Naive thymus-derived CD4-positive, alpha-beta T cell (primary cell): ENCODE measurements around the gene ATP8A2. TPM values are rescaled to one million over a fixed set of nuclear protein-coding genes. Genes with fewer than 3 reads are reported as not detected.

ENCODE experiments used
- ATAC-seq: fragments of 150-1000 bp; cut with Tn5 transposase; 2 replicates; pipeline ENCODE4 v1.10.0; 2021; ENCODE audit warnings: mild to moderate bottlenecking, moderate library complexity
- CTCF ChIA-PET: fragments of 350-600 bp; sonication (Branson Sonifier 250); formaldehyde crosslinking; loops from one replicate; lab custom pipeline; 2021; ENCODE audit warnings: antibody characterized with exemption; lab: Charles Lee
- POLR2A ChIA-PET: fragments of 350-600 bp; sonication (Branson Sonifier 250); formaldehyde crosslinking; loops from one replicate; lab custom pipeline; 2021; ENCODE audit warnings: antibody characterized with exemption, inconsistent platforms; lab: Charles Lee
- DNase-seq, 9 donors: peaks; one replicate each; pipeline versions ENCODE4 v3.0.0 to v3.0.0-alpha.2; 2020 to 2022; ENCODE audit warnings: mixed read lengths in 1 of 9
- H3K27ac ChIP-seq: one replicate; pipeline ENCODE4 v1.7.0; 2013; ENCODE audit warnings: mild to moderate bottlenecking, low read depth, low read length, moderate library complexity
- H3K27me3 ChIP-seq, 2 donors: one replicate each; pipeline ENCODE4 v1.7.0; 2013; ENCODE audit warnings: low read length in 2 of 2, mild to moderate bottlenecking in 2 of 2, moderate library complexity in 2 of 2; ENCODE audit not compliant: control insufficient read depth in 2 of 2, insufficient read depth in 2 of 2
- H3K36me3 ChIP-seq, 3 experiments: 1 replicate in 2 of 3; 2 replicates in 1 of 3; pipeline ENCODE4 v1.7.0; 2013; ENCODE audit warnings: low read length in 3 of 3, mild to moderate bottlenecking in 3 of 3, moderate library complexity in 1 of 3; ENCODE audit not compliant: insufficient read depth in 3 of 3, control insufficient read depth in 2 of 3
- H3K4me1 ChIP-seq, 2 donors: one replicate each; pipeline ENCODE4 v1.7.0; 2013; ENCODE audit warnings: low read length in 2 of 2, mild to moderate bottlenecking in 2 of 2, moderate library complexity in 1 of 2; ENCODE audit not compliant: control insufficient read depth in 2 of 2, insufficient read depth in 2 of 2
- H3K4me3 ChIP-seq: 2 replicates; pipeline ENCODE4 v1.7.0; 2013; ENCODE audit warnings: mild to moderate bottlenecking, low read length
- H3K9me3 ChIP-seq, 3 experiments: 1 replicate in 2 of 3; 2 replicates in 1 of 3; pipeline ENCODE4 v1.7.0; 2013; ENCODE audit warnings: low read length in 3 of 3; ENCODE audit not compliant: control insufficient read depth in 2 of 3
- H3K27ac Mint-ChIP-seq, 9 donors: one replicate each; pipeline ENCODE4 v1.8.0; 2020 to 2022; ENCODE audit warnings: mixed read lengths in 9 of 9, mild to moderate bottlenecking in 8 of 9, moderate library complexity in 5 of 9, inconsistent platforms in 2 of 9
- H3K27me3 Mint-ChIP-seq, 5 donors: one replicate each; pipeline ENCODE4 v1.8.0; 2021 to 2022; ENCODE audit warnings: mixed read lengths in 5 of 5, mild to moderate bottlenecking in 1 of 5
- H3K36me3 Mint-ChIP-seq, 5 donors: one replicate each; pipeline ENCODE4 v1.8.0; 2020 to 2022; ENCODE audit warnings: mixed read lengths in 5 of 5, mild to moderate bottlenecking in 3 of 5, inconsistent platforms in 1 of 5
- H3K4me1 Mint-ChIP-seq, 7 donors: one replicate each; pipeline ENCODE4 v1.8.0; 2020 to 2022; ENCODE audit warnings: mixed read lengths in 7 of 7, mild to moderate bottlenecking in 3 of 7, inconsistent platforms in 1 of 7
- H3K4me3 Mint-ChIP-seq, 10 donors: one replicate each; pipeline ENCODE4 v1.8.0; 2020 to 2022; ENCODE audit warnings: mild to moderate bottlenecking in 10 of 10, mixed read lengths in 10 of 10, moderate library complexity in 6 of 10, inconsistent platforms in 2 of 10
- H3K9me3 Mint-ChIP-seq, 11 donors: one replicate each; pipeline ENCODE4 v1.8.0; 2020 to 2022; ENCODE audit warnings: mixed read lengths in 11 of 11, mild to moderate bottlenecking in 4 of 11, inconsistent platforms in 1 of 11, moderate library complexity in 1 of 11
- intact Hi-C, 2 donors: fragments of 100-400 bp; cut with micrococcal nuclease; formaldehyde crosslinking; loops; one replicate each; pipeline ENCODE4 v1.15.1; 2023
- polyA plus RNA-seq, 2 donors: library from polyadenylated mRNA; unstranded; fragments of 300-500 nt; fragmentation: Illumina TruSeq; gene quantifications; one replicate each; pipeline ENCODE4 v1.2.3, GENCODE V29; 2021
- total RNA-seq, 6 experiments: library from RNA in 5 of 6; stranded (reverse) in 5 of 6; gene quantifications; 1 replicate in 5 of 6; 2 replicates in 1 of 6; pipeline ENCODE4 v1.2.3 and lab custom pipeline; 2021 to 2026

ATP8A2 gene
- total and polyA plus RNA-seq, 7 experiments from 2014 or later: 0.56 to 2.4 (median 1.2) TPM

DNA sequence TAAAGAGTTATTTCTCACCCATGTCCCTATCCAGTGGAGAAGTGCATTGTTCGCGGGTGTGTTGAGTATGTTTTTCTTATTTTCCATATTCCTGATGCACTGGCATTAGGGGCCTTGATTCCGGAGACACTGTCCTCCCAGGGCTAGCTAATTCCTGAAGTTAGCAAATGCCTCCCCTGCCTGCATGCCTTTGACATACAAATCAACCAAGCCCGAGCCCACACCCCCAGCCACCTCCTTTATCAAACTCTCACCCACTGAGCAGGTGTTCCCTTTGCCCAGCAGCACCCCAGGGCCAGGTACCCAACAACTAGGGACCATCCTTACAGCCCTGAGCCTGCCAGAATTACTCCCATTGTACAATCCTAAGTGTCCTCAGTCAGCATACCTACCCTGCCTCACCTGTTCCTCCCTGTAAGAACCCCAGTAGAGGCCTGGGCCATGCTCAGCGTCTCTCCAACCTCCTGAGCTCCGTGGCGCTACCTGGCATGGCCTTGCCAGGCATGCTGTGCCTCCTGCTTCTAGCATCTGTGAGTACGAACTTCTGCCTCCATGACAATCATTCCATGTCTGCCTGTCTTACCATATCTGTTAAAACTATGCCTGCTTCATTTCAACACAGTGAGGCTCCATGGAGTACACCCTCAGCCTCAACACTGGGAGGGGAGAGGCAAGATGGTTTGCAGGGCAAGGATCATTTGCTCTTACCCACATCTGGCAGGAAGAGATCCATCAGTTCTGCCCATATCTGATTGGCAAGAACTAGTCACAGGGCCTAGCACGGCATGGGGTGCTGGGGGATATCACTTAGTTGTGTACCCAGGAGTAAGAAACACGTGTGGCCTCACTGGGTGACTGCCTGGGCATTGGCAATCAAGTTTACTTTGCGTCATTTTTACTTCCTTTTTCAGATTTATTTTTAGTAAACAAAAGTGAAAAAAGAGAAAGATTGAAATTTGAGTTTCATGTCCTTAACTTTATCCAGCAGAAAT, 476.2 kb downstream of the ATP8A2 start:
- no peak overlapping the region for H3K27ac ChIP-seq
- H3K27ac Mint-ChIP-seq: peak overlapping the region; percentile 6 to 84 (median 71)
- POLR2A ChIA-PET: no interaction called here
- peaks cover 13 to 23% of the 10 kb centered on the region in 2 donors for H3K4me1 ChIP-seq
- H3K36me3 Mint-ChIP-seq: peaks cover 0 to 6% (median 0%) of the 10 kb centered on the region in 5 donors
- peak overlapping the region; percentile 38 for H3K4me3 ChIP-seq
- CTCF ChIA-PET: interaction anchor here (0.6 to 1.2 kb wide), 2 partner anchors 10 to 12 kb away, joined by 3 read pairs; no protein-coding TSS in a partner anchor
- H3K27me3 Mint-ChIP-seq: peaks cover 0 to 3% (median 0%) of the 10 kb centered on the region in 5 donors
- ATAC-seq: peak; percentile 48
- H3K9me3 ChIP-seq: no peaks in the 10 kb centered on the region
- H3K4me3 Mint-ChIP-seq: peak overlapping the region; percentile 5 to 75 (median 34)
- intact Hi-C loops: loop anchor here (1.0 to 5.0 kb wide), 7 partner anchors 27 to 561 kb away; partner anchors contain the start of genes MTMR6 (in 1 of the 2) and SHISA2 (in 1 of the 2)
- peaks cover 21 to 48% (median 38%) of the 10 kb centered on the region in 7 donors for H3K4me1 Mint-ChIP-seq
- DNase-seq: no peak
- H3K36me3 ChIP-seq: no peaks in the 10 kb centered on the region
- H3K9me3 Mint-ChIP-seq: no peaks in the 10 kb centered on the region
- H3K27me3 ChIP-seq: no peaks in the 10 kb centered on the region

DNA sequence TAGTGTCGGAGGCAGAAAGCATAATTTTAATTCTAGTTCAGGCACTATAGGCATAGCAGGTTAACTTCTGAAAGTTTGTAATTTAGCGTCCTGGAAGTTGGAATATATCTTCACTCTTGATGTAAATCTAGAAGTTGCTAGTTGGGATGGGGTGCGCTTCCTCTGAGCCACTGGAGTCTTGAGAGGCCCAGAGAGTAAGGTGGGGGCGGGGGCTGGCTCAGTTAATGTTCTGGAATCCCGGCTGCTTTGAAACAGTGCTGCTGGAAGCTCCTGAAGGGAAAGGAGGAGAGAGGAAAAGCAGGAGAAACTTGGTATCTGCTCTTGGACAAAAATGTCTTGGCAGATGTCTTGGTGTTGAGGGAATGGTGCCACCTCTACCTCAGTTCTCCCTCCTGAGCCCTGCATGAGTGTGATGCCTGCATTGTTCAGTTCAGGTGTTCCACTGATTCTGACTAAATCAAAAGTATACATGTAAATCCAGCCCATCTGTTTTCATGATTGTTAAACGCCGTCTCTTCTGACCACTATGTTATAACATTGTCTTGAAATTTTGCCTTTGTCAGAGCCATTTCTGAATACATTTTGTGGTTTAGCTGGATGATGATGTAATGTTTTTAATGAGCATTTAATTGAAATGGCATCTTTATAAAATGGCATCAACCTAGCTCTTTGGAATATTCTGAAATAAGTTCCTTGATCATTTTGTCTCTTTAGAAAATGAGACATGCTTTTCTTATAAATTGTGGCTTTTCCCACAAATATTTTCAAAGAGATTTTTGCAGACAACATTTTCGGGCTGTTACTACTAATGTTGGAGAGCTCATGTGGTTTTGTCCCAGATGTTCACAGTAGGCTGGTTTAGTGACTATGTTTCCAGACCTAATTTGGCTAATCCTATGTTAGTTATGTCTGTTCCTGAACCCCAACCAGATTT, 477.3 kb downstream of the ATP8A2 start:
- no peak for DNase-seq
- Histone ChIP-seq H3K27ac (no peak overlapping the region), H3K9me3 (no peaks in the 10 kb centered on the region), H3K4me3 (no peak overlapping the region), H3K4me1 (peaks cover 13 to 23% of the 10 kb centered on the region in 2 donors), H3K36me3 (no peaks in the 10 kb centered on the region), H3K27me3 (no peaks in the 10 kb centered on the region)
- peak overlapping the region in 5 of 9 donors; percentile 7 to 71 (median 27) for H3K27ac Mint-ChIP-seq
- peaks cover 0 to 3% (median 0%) of the 10 kb centered on the region in 5 donors for H3K27me3 Mint-ChIP-seq
- ChIA-PET CTCF (interaction anchor here (0.7 to 1.2 kb wide), 2 partner anchors 9 to 120 kb away, joined by 3 to 4 read pairs; no protein-coding TSS in a partner anchor), POLR2A (interaction anchor here (0.6 to 1.3 kb wide), 2 partner anchors 12 to 42 kb away, joined by 3 read pairs; no protein-coding TSS in a partner anchor)
- ATAC-seq: no peak
- H3K4me1 Mint-ChIP-seq: peaks cover 21 to 48% (median 38%) of the 10 kb centered on the region in 7 donors
- H3K9me3 Mint-ChIP-seq: no peaks in the 10 kb centered on the region
- intact Hi-C loops: loop anchor here in 1 of 2 donors (5.0 kb wide), 2 partner anchors 123 to 203 kb away; partner anchors contain the start of gene SHISA2
- H3K36me3 Mint-ChIP-seq: peaks cover 0 to 2% (median 0%) of the 10 kb centered on the region in 5 donors
- peak overlapping the region in 1 of 10 donors; percentile 25 for H3K4me3 Mint-ChIP-seq

DNA sequence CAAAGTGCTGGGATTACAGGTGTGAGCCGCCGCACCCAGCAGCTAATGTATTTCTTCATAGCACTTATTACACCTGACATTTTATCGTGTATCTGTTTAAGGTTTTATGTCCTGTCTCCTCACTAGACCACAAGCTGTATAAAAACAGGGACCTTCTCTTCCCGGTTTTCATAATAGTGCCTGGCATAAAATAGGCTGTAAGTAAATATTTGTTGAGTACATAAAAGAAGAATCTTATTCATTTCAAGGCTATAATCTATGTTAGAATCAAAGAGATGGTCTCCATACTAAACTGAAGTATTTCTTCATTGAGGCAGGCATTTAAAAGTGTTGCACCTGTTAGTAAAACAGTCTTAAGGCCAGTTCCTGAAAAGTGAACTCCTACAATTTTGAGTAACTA, 486.1 kb downstream of the ATP8A2 start:
- DNase-seq (no peak), ATAC-seq (no peak)
- peaks cover 0 to 3% (median 0%) of the 10 kb centered on the region in 5 donors for H3K36me3 Mint-ChIP-seq
- peaks cover 0 to 2% (median 0%) of the 10 kb centered on the region in 11 donors for H3K9me3 Mint-ChIP-seq
- Histone ChIP-seq H3K4me3 (no peak overlapping the region), H3K27ac (no peak overlapping the region), H3K9me3 (no peaks in the 10 kb centered on the region), H3K27me3 (no peaks in the 10 kb centered on the region), H3K36me3 (no peaks in the 10 kb centered on the region), H3K4me1 (no peaks in the 10 kb centered on the region)
- intact Hi-C loops: no loop called here
- no peaks in the 10 kb centered on the region for H3K4me1 Mint-ChIP-seq
- ChIA-PET POLR2A (interaction anchor here (1.1 kb wide), 1 partner anchor 9 kb away, joined by 4 read pairs; no protein-coding TSS in a partner anchor), CTCF (interaction anchor here (0.6 to 1.0 kb wide), 2 partner anchors 9 to 150 kb away, joined by 3 to 4 read pairs; no protein-coding TSS in a partner anchor)
- peaks cover 0 to 8% (median 0%) of the 10 kb centered on the region in 5 donors for H3K27me3 Mint-ChIP-seq
- H3K27ac Mint-ChIP-seq: no peak overlapping the region
- H3K4me3 Mint-ChIP-seq: no peak overlapping the region

DNA sequence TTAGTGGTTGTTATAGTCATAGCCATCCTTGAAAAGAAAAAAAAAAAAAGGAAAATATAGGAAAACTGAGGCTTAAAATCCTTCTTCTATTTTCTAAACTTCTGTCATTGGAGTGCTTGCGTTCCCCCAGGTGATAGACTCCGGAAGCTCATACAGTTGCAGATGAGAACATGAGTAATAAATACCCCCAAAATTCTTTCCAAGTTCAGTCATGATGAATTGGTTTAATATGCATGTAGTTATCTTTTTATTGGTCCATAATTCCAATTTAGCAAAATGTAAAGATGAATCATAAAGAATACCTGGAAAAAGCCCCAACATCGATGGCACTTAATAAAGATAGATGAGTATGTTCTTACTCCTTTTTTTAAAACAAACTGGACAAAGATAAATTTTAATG, 487.8 kb downstream of the ATP8A2 start:
- Mint-ChIP-seq H3K4me1 (no peaks in the 10 kb centered on the region), H3K4me3 (no peak overlapping the region), H3K36me3 (peaks cover 0 to 3% (median 0%) of the 10 kb centered on the region in 5 donors), H3K27me3 (peaks cover 0 to 8% (median 0%) of the 10 kb centered on the region in 5 donors), H3K9me3 (peaks cover 0 to 2% (median 0%) of the 10 kb centered on the region in 11 donors), H3K27ac (no peak overlapping the region)
- no peaks in the 10 kb centered on the region for H3K4me1 ChIP-seq
- H3K27me3 ChIP-seq: no peaks in the 10 kb centered on the region
- intact Hi-C loops: no loop called here
- no peak overlapping the region for H3K27ac ChIP-seq
- H3K9me3 ChIP-seq: no peaks in the 10 kb centered on the region
- H3K4me3 ChIP-seq: no peak overlapping the region
- ATAC-seq (no peak), DNase-seq (no peak)
- ChIA-PET POLR2A (no interaction called here), CTCF (no interaction called here)
- H3K36me3 ChIP-seq: no peaks in the 10 kb centered on the region

DNA sequence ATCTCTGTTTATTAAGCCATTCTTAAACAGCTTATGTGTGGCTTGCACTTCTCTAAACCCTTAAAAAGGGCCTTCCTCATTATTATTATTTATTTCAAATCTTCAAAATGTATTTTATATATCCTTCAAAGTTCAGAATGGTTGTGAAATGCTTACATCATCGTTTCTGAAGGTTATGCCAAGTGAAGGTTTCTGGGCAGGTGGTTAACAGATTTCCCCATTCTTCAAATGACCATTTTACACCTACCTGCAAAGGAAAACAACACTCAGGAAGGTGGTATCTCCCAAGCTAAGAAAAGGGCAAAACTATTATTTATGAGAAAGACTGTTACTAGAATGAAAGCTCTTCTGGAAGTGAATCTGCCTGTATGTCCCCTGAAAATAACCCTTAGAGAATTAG, 488.5 kb downstream of the ATP8A2 start:
- Mint-ChIP-seq H3K27me3 (peaks cover 0 to 16% (median 0%) of the 10 kb centered on the region in 5 donors), H3K4me1 (no peaks in the 10 kb centered on the region), H3K27ac (no peak overlapping the region), H3K4me3 (no peak overlapping the region), H3K9me3 (peaks cover 0 to 2% (median 0%) of the 10 kb centered on the region in 11 donors), H3K36me3 (peaks cover 0 to 2% (median 0%) of the 10 kb centered on the region in 5 donors)
- H3K9me3 ChIP-seq: no peaks in the 10 kb centered on the region
- DNase-seq: no peak
- intact Hi-C loops: no loop called here
- ChIA-PET CTCF (no interaction called here), POLR2A (interaction anchor here (1.1 kb wide), 1 partner anchor 11 kb away, joined by 3 read pairs; no protein-coding TSS in a partner anchor)
- ATAC-seq: no peak
- no peaks in the 10 kb centered on the region for H3K4me1 ChIP-seq
- H3K4me3 ChIP-seq: no peak overlapping the region
- H3K27ac ChIP-seq: no peak overlapping the region
- no peaks in the 10 kb centered on the region for H3K27me3 ChIP-seq
- H3K36me3 ChIP-seq: no peaks in the 10 kb centered on the region
